GM12872 (cell line): Measurements from ENCODE around the gene HNRNPUL2.

ENCODE experiments used
- CTCF ChIP-seq: IDR thresholded peaks from 3 replicates; pipeline ENCODE4 v1.5.1; 2011; ENCODE audit warnings: low read depth, mild to moderate bottlenecking, low read length, moderate library complexity; ENCODE audit not compliant: insufficient read depth

HNRNPUL2 gene

GRCh38 chr11:62712276-62712812 lies 14.9 kb downstream of the HNRNPUL2 start:
- TF ChIP-seq CTCF = no peak

GRCh38 chr11:62710001-62710345 lies 17.3 kb downstream of the HNRNPUL2 start:
- TF ChIP-seq CTCF = no peak

- TF ChIP-seq CTCF = no peak
Measured at GRCh38 chr11:62709247-62710000, 17.8 kb downstream of the HNRNPUL2 start.

- TF ChIP-seq CTCF = no peak
Measured at GRCh38 chr11:62708793-62709192, 18.5 kb downstream of the HNRNPUL2 start.

- TF ChIP-seq CTCF = no peak
Measured at GRCh38 chr11:62708392-62708791, 18.9 kb downstream of the HNRNPUL2 start.

- TF ChIP-seq CTCF = no peak
Measured at GRCh38 chr11:62707277-62707861, 19.9 kb downstream of the HNRNPUL2 start, which contains the start of the genes BSCL2 and GNG3. TSS of gene BSCL2 (minus strand) at chr11:62707424. CDS start at chr11:62707195, 229 bp downstream. TSS of gene GNG3 (plus strand) at chr11:62707676. CDS start at chr11:62708296, 620 bp downstream.

GRCh38 chr11:62706850-62707247 lies 20.4 kb downstream of the HNRNPUL2 start:
- TF ChIP-seq CTCF = no peak
